Measurements from ENCODE around the gene FAS. TPM values are rescaled to one million over a fixed set of nuclear protein-coding genes. Genes with fewer than 3 reads are reported as not detected.

FAS gene
- total and polyA plus RNA-seq, 2 experiments from 2014 or later, result 0.77 to 1.2 TPM

DNA sequence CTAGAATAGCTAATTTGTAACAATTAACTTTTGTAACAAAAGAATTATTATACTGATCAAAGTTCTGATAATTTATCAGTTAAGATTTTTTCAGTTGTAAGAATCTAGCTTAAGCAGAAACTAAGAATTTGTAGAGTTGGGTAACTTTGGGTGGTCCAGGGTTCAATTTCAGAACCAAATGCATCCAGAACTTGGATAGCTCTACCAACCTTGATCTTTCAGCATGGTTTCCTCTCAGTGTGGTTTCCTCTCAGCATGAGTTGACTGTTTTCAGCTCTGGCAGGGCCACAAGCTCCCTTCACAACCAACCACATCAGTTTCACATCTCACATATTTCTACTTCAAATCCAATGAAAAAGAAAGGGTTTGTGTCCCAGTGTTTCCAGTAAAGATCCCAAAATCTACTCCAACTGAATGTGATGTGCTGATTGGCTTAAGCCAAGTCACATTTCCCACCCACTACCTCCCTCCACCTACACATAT lies 3.3 kb upstream of the FAS start:
- Histone ChIP-seq H3K9me3 (ENCODE audit: low read depth) (no peaks in the 10 kb centered on the region), H3K4me1 (ENCODE audit: low read depth) (peaks cover 6% of the 10 kb centered on the region), H3K27ac (no peak overlapping the region), H3K36me3 (no peaks in the 10 kb centered on the region), H3K4me3 (no peak overlapping the region), H3K27me3 (peaks cover 31% of the 10 kb centered on the region)
- DNase-seq (ENCODE audit: low read depth in 1 of 2, low spot score in 1 of 2), result no peak
- TF ChIP-seq, protein P1, sequence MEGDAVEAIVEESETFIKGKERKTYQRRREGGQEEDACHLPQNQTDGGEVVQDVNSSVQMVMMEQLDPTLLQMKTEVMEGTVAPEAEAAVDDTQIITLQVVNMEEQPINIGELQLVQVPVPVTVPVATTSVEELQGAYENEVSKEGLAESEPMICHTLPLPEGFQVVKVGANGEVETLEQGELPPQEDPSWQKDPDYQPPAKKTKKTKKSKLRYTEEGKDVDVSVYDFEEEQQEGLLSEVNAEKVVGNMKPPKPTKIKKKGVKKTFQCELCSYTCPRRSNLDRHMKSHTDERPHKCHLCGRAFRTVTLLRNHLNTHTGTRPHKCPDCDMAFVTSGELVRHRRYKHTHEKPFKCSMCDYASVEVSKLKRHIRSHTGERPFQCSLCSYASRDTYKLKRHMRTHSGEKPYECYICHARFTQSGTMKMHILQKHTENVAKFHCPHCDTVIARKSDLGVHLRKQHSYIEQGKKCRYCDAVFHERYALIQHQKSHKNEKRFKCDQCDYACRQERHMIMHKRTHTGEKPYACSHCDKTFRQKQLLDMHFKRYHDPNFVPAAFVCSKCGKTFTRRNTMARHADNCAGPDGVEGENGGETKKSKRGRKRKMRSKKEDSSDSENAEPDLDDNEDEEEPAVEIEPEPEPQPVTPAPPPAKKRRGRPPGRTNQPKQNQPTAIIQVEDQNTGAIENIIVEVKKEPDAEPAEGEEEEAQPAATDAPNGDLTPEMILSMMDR (IDR thresholded peaks at IDR 0.05; ENCODE audit: low read depth, low read length), result no peak

GRCh38 chr10:88987840-88988239 lies 2.8 kb upstream of the FAS start:
- H3K4me1 ChIP-seq (ENCODE audit: low read depth), result peaks cover 5% of the 10 kb centered on the region
- H3K27ac ChIP-seq, result no peak overlapping the region
- H3K9me3 ChIP-seq (ENCODE audit: low read depth), result no peaks in the 10 kb centered on the region
- no peaks in the 10 kb centered on the region for H3K36me3 ChIP-seq
- no peak for DNase-seq (ENCODE audit: low read depth in 1 of 2, low spot score in 1 of 2)
- no peak overlapping the region for H3K4me3 ChIP-seq
- peaks cover 31% of the 10 kb centered on the region for H3K27me3 ChIP-seq
- TF ChIP-seq, protein P1 (IDR thresholded peaks at IDR 0.05; ENCODE audit: low read depth, low read length), result no peak

- TF ChIP-seq, protein P1 (IDR thresholded peaks at IDR 0.05; ENCODE audit: low read depth, low read length), result no peak
- DNase-seq (ENCODE audit: low read depth in 1 of 2, low spot score in 1 of 2), result no peak
- no peaks in the 10 kb centered on the region for H3K9me3 ChIP-seq (ENCODE audit: low read depth)
- no peaks in the 10 kb centered on the region for H3K4me1 ChIP-seq (ENCODE audit: low read depth)
- no peaks in the 10 kb centered on the region for H3K36me3 ChIP-seq
- peaks cover 31% of the 10 kb centered on the region for H3K27me3 ChIP-seq
- H3K4me3 ChIP-seq, result no peak overlapping the region
- H3K27ac ChIP-seq, result no peak overlapping the region
Observed at GRCh38 chr10:88989423-88989822, 1.2 kb upstream of the FAS start.

DNA sequence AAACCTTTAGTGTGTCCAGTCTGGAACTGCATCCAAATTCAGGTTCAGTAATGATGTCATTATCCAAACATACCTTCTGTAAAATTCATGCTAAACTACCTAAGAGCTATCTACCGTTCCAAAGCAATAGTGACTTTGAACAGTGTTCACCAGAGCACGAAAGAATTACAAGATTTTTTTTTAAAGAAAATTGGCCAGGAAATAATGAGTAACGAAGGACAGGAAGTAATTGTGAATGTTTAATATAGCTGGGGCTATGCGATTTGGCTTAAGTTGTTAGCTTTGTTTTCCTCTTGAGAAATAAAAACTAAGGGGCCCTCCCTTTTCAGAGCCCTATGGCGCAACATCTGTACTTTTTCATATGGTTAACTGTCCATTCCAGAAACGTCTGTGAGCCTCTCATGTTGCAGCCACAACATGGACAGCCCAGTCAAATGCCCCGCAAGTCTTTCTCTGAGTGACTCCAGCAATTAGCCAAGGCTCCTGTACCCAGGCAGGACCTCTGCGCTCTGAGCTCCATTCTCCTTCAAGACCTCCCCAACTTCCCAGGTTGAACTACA lies 694 bp upstream of the FAS start:
- peak overlapping the region; percentile 53 for H3K4me3 ChIP-seq
- no peak overlapping the region for H3K27ac ChIP-seq
- no peaks in the 10 kb centered on the region for H3K36me3 ChIP-seq
- no peaks in the 10 kb centered on the region for H3K4me1 ChIP-seq (ENCODE audit: low read depth)
- H3K27me3 ChIP-seq, result peaks cover 31% of the 10 kb centered on the region
- DNase-seq (ENCODE audit: low read depth in 1 of 2, low spot score in 1 of 2), result peak; percentile 8 to 95
- H3K9me3 ChIP-seq (ENCODE audit: low read depth), result no peaks in the 10 kb centered on the region
- TF ChIP-seq, protein P1 (IDR thresholded peaks at IDR 0.05; ENCODE audit: low read depth, low read length), result no peak

DNA sequence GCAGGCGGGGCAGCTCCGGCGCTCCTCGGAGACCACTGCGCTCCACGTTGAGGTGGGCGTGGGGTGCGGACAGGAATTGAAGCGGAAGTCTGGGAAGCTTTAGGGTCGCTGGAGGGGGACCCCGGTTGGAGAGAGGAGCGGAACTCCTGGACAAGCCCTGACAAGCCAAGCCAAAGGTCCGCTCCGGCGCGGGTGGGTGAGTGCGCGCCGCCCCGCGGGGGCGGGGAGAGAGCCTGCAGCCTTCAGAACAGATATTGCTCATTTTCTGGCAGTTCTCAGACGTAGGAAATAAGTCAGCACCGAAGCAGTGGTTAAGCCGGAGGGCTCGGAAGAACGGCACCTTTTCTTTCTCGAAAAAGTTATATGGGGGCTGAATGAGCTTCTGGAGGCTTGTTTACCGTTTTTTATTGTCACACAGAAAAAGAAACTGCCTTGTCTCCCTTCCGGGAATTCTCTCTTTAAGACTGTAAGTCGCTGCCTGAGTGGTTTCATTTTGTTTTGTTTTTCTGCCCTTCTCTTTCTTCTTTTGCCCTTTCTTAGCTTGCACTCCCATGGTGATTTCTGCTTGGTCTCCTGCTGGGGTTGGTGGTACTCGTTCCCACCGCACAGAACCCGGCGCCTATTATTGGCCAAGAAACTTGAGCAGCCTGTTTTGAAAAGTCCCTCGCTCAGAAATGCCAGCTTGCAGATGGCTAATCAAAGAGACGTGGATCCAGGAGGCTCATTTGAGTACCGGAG lies 732 bp downstream of the FAS start:
- H3K4me3 ChIP-seq, result peak overlapping the region; percentile 53
- no peaks in the 10 kb centered on the region for H3K9me3 ChIP-seq (ENCODE audit: low read depth)
- no peaks in the 10 kb centered on the region for H3K36me3 ChIP-seq
- no peak overlapping the region for H3K27ac ChIP-seq
- peak; percentile 79 to 82 for DNase-seq (ENCODE audit: low read depth in 1 of 2, low spot score in 1 of 2)
- TF ChIP-seq, protein P1 (IDR thresholded peaks at IDR 0.05; ENCODE audit: low read depth, low read length), result peak; percentile 17
- peaks cover 31% of the 10 kb centered on the region for H3K27me3 ChIP-seq
- no peaks in the 10 kb centered on the region for H3K4me1 ChIP-seq (ENCODE audit: low read depth)
